ENCODE data around the gene CLUH. TPM values are rescaled to one million over a fixed set of nuclear protein-coding genes. Genes with fewer than 3 reads are reported as not detected.

The CLUH gene
- total RNA-seq, 1 donor from 2014 or later = 6.8 TPM

DNA sequence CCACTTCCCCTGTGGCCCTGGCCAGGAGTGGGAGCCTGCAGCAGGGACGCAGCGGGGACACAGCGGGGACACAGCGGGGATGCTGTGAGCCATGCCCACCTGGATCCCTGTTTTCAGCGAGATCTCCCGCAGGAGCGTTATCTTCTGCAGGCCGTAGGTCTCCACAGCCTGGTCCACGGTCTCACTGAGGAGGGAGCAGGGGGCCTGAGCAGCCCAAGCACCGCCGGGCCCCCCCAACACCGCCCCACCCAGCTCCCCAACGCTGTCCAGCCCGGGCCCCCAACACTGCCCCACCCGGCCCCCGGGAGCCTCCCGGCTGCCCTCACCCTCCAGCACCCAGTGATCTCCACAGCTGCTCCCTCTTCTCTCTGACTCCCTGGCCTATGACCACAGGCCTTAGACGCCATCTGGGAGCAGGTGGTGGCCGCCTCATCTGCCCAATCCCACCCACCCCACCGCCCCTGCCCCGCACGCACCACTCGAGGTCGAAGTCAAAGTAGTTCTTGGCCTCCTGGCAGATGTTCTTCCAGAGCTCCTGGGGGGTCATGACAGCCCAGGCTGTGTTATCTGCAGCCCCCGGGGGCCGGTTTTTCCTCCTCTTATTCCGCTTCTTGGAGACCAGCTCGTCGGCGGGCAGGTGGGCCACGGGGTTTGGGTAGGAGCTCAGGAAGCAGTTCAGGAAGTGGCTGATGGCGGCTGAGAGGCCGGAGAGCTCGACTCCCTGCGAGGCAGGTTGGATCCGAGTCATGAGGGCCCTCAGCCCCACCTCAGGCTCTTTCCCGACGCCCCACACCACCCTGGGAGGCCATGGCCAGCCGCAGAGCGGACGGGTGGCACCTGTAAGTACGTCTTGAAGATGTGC is 17.0 kb downstream of the CLUH start:
- Histone ChIP-seq H3K27ac (no peak overlapping the region), H4K20me1 (ENCODE audit: low read depth) (no peaks in the 10 kb centered on the region), H3K9me3 (ENCODE audit: low read depth) (no peaks in the 10 kb centered on the region), H2AFZ (replicated peaks) (no peak overlapping the region), H3K27me3 (no peaks in the 10 kb centered on the region), H3K79me2 (ENCODE audit: low read depth) (no peaks in the 10 kb centered on the region), H3F3A (ENCODE audit: low read depth) (no peaks in the 10 kb centered on the region), H3K4me2 (no peak overlapping the region), H3K36me3 (no peaks in the 10 kb centered on the region), H3K4me1 (no peaks in the 10 kb centered on the region), H3K9ac (no peak overlapping the region), H3K4me3 (no peak overlapping the region)
- TF ChIP-seq EZH2 (IDR thresholded peaks at IDR 0.05) (no peak), EZH2phosphoT487 (IDR thresholded peaks at IDR 0.05) (no peak)
- TF ChIP-seq, protein P1, sequence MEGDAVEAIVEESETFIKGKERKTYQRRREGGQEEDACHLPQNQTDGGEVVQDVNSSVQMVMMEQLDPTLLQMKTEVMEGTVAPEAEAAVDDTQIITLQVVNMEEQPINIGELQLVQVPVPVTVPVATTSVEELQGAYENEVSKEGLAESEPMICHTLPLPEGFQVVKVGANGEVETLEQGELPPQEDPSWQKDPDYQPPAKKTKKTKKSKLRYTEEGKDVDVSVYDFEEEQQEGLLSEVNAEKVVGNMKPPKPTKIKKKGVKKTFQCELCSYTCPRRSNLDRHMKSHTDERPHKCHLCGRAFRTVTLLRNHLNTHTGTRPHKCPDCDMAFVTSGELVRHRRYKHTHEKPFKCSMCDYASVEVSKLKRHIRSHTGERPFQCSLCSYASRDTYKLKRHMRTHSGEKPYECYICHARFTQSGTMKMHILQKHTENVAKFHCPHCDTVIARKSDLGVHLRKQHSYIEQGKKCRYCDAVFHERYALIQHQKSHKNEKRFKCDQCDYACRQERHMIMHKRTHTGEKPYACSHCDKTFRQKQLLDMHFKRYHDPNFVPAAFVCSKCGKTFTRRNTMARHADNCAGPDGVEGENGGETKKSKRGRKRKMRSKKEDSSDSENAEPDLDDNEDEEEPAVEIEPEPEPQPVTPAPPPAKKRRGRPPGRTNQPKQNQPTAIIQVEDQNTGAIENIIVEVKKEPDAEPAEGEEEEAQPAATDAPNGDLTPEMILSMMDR (IDR thresholded peaks at IDR 0.05) = no peak
- Mint-ChIP-seq H3K4me1 (no peaks in the 10 kb centered on the region), H3K9me3 (no peaks in the 10 kb centered on the region), H3K4me3 (no peak overlapping the region), H3K36me3 (no peaks in the 10 kb centered on the region), H3K27ac (no peak overlapping the region), H3K27me3 (ENCODE audit: insufficient read depth, low read depth) (peaks cover 2% of the 10 kb centered on the region)
- DNase-seq (ENCODE audit: low spot score) = no peak

DNA sequence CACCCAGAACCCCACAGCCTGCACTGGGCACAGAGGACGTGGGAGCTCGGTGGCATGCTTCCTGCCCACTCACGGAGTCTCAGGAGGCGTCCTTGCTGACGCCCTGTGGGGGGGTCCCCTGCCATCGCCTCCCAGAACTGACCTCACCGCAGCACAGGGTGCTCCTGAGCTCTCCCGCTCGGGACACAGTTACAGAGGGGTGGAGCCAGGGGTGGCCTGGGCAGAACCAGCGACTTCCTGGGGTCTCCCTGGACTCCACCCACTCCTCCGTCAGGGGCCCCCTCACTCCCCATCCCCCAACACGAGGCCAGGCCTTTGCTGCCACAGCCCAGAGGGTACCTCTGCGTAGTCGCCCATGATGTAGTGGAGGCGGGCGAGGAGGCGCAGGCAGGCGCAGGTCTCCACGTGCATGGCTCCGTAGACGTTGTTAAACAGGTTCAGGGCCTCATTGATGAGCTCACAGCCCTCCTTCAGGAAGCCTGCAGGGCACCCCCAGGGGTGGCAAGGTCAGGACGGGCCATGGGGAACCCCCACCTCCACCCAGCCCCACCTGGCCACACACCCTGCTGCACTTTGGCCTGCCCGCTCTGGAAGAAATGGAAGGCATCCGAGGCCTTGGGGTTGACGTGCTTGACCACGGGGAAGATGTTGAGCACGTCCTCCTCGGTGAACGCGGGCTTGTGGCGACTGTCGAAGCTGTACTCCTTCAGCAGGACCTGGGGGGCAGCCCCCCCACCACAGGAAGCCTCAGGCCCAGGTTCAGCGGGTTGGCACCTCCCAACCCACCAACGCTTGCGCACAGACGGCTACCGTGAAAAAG is 17.8 kb downstream of the CLUH start:
- Histone ChIP-seq H3K4me2 (no peak overlapping the region), H3K27me3 (no peaks in the 10 kb centered on the region), H3K9me3 (ENCODE audit: low read depth) (no peaks in the 10 kb centered on the region), H3K27ac (no peak overlapping the region), H3K4me3 (no peak overlapping the region), H4K20me1 (ENCODE audit: low read depth) (no peaks in the 10 kb centered on the region), H3K79me2 (ENCODE audit: low read depth) (no peaks in the 10 kb centered on the region), H3K36me3 (no peaks in the 10 kb centered on the region), H3K4me1 (no peaks in the 10 kb centered on the region), H3K9ac (no peak overlapping the region), H3F3A (ENCODE audit: low read depth) (no peaks in the 10 kb centered on the region), H2AFZ (replicated peaks) (no peak overlapping the region)
- Mint-ChIP-seq H3K9me3 (no peaks in the 10 kb centered on the region), H3K4me1 (peaks cover 2% of the 10 kb centered on the region), H3K27me3 (ENCODE audit: insufficient read depth, low read depth) (peaks cover 5% of the 10 kb centered on the region), H3K4me3 (no peak overlapping the region), H3K36me3 (no peaks in the 10 kb centered on the region), H3K27ac (no peak overlapping the region)
- DNase-seq (ENCODE audit: low spot score) = no peak
- TF ChIP-seq, protein P1 (IDR thresholded peaks at IDR 0.05) = no peak
- TF ChIP-seq EZH2 (IDR thresholded peaks at IDR 0.05) (no peak), EZH2phosphoT487 (IDR thresholded peaks at IDR 0.05) (no peak)

DNA sequence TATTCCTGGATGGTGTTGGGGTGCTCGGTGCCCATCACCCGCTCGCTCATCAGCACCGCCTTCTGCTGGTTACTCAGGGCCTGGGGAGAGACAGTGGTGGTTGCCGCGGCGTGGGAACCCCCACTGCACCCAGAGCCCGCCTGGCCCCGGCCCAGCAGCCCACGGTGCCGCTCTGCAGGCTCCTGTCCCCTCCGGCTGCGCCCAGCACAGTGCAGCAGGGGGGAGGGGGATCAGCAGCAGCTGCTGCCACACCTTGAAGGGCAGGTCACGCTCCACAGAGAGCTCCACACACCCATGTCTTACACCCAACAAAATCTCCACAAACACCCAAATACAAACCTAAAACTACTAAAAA is 18.8 kb downstream of the CLUH start:
- H4K20me1 ChIP-seq (ENCODE audit: low read depth) = no peaks in the 10 kb centered on the region
- no peaks in the 10 kb centered on the region for H3K9me3 Mint-ChIP-seq
- no peaks in the 10 kb centered on the region for H3K79me2 ChIP-seq (ENCODE audit: low read depth)
- no peak overlapping the region for H3K27ac ChIP-seq
- H3K36me3 Mint-ChIP-seq = no peaks in the 10 kb centered on the region
- no peak overlapping the region for H3K4me3 Mint-ChIP-seq
- no peak overlapping the region for H3K4me2 ChIP-seq
- H3K9me3 ChIP-seq (ENCODE audit: low read depth) = no peaks in the 10 kb centered on the region
- no peak overlapping the region for H3K9ac ChIP-seq
- no peaks in the 10 kb centered on the region for H3K36me3 ChIP-seq
- no peak for DNase-seq (ENCODE audit: low spot score)
- H3K27ac Mint-ChIP-seq = no peak overlapping the region
- H3K4me3 ChIP-seq = no peak overlapping the region
- H2AFZ ChIP-seq (replicated peaks) = no peak overlapping the region
- H3K27me3 Mint-ChIP-seq (ENCODE audit: insufficient read depth, low read depth) = peaks cover 5% of the 10 kb centered on the region
- H3K4me1 ChIP-seq = no peaks in the 10 kb centered on the region
- H3K4me1 Mint-ChIP-seq = peaks cover 2% of the 10 kb centered on the region
- no peaks in the 10 kb centered on the region for H3K27me3 ChIP-seq
- TF ChIP-seq EZH2phosphoT487 (IDR thresholded peaks at IDR 0.05) (no peak), EZH2 (IDR thresholded peaks at IDR 0.05) (no peak)
- TF ChIP-seq, protein P1 (IDR thresholded peaks at IDR 0.05) = no peak
- peaks cover 7% of the 10 kb centered on the region for H3F3A ChIP-seq (ENCODE audit: low read depth)

All from neural progenitor cell (in vitro differentiated cells).